ENCODE results near the gene A1BG. TPM values are rescaled to one million over a fixed set of nuclear protein-coding genes. Genes with fewer than 3 reads are reported as not detected.
A peak's percentile ranks its signal among the peaks of the same experiment; 100 is the strongest.

The A1BG gene
- total RNA-seq, 6 experiments from 2014 or later, result 897 to 2,313 (median 1,164) TPM

DNA sequence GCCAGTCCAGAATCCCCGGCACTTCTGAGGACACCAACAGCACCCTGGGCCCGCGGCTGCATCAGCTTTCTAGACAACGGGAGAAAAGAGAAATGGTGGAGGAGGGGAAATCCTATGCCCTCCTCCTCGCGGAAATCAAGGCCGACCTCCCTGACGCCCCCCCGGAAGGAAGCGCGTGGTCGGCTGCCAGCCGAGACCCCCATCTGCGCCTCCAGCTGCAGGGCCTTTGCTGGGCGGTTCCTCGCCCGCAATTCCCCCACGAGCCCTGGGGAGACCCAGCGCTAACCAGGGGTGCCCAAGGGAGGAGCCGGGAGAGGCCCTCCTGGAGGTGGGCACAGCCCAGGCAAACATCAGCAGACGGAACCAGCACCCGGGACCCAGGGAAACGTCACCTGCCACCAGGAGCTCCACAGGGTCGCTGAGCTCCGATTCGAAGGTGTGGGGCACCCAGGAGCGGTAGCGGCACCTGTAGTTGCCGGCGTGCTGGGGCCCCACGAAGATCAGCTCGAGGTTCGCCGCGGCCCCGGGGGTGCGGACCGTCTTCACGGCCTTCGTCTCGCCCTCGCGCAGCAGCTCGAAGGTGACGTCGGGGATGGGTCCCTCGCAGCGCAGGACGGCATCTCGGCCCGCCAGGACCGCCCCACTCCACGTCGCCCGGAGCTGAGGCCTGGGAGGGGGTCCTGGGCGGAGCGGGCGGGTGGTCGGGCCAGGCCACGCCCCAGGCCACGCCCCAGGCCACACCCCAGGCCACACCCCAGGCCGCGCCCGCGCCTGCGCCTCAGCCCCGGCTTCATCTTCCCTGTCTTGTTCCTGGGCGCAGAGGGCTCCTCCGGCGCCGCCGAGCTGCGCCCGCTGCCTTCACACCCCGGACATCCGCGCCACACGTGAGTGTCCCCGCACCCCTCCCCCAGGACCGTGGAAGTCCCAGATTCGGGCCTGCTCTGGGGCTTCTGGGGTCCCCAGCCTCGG lies 6.0 kb downstream of the A1BG start:
- 70% methylated on average over 10 of the region's 82 CpGs for WGBS (ENCODE audit: insufficient coverage, low coverage, low lambda C conversion rate, missing lambda C conversion rate)
- DNase-seq (no peak), ATAC-seq (peak; percentile 16 to 60 (median 25))
- H3K27ac ChIP-seq, result peak overlapping the region in 2 of 3 donors; percentile 40 to 57
- intact Hi-C loops (cut with DNase I), result no loop called here
- no peaks in the 10 kb centered on the region for H3K9me3 ChIP-seq
- H3K4me3 ChIP-seq, result peak overlapping the region; percentile 30 to 44 (median 31)
- H3K4me1 ChIP-seq, result peaks cover 0 to 43% (median 12%) of the 10 kb centered on the region in 4 donors
- H3K36me3 ChIP-seq, result peaks cover 0 to 9% (median 0%) of the 10 kb centered on the region in 4 donors
- TF ChIP-seq, protein P1, sequence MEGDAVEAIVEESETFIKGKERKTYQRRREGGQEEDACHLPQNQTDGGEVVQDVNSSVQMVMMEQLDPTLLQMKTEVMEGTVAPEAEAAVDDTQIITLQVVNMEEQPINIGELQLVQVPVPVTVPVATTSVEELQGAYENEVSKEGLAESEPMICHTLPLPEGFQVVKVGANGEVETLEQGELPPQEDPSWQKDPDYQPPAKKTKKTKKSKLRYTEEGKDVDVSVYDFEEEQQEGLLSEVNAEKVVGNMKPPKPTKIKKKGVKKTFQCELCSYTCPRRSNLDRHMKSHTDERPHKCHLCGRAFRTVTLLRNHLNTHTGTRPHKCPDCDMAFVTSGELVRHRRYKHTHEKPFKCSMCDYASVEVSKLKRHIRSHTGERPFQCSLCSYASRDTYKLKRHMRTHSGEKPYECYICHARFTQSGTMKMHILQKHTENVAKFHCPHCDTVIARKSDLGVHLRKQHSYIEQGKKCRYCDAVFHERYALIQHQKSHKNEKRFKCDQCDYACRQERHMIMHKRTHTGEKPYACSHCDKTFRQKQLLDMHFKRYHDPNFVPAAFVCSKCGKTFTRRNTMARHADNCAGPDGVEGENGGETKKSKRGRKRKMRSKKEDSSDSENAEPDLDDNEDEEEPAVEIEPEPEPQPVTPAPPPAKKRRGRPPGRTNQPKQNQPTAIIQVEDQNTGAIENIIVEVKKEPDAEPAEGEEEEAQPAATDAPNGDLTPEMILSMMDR (IDR thresholded peaks at IDR 0.05), result no peak
- peak; percentile 23 for TF ChIP-seq POLR2A (IDR thresholded peaks at IDR 0.05)
- no peaks in the 10 kb centered on the region for H3K27me3 ChIP-seq

DNA sequence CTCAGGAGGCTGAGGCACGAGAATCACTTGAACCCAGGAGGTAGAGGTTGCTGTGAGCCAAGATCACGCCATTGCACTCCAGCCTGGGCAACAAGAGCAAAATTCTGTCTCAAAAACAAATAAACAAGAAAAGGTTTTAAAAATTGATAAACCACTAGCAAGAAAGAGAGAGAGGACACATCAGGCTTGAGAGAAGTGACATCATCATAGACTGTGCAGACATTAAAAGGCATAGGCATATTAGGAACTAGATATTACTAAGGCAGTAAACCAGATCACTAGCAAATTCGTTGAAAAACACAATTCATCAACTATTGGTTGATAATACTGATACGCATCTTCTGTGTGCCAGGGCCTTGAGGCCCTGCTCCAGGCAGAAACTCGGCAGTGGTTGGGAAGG lies 7.7 kb downstream of the A1BG start:
- intact Hi-C loops (cut with DNase I), result no loop called here
- no peak overlapping the region for H3K27ac ChIP-seq
- H3K36me3 ChIP-seq, result peaks cover 0 to 9% (median 0%) of the 10 kb centered on the region in 4 donors
- DNase-seq, result no peak
- H3K27me3 ChIP-seq, result no peaks in the 10 kb centered on the region
- H3K4me1 ChIP-seq, result peaks cover 0 to 34% (median 12%) of the 10 kb centered on the region in 4 donors
- no peak for TF ChIP-seq POLR2A (IDR thresholded peaks at IDR 0.05)
- TF ChIP-seq, protein P1 (IDR thresholded peaks at IDR 0.05), result no peak
- H3K4me3 ChIP-seq, result no peak overlapping the region
- 59% methylated on average over 5 of the region's 5 CpGs for WGBS (ENCODE audit: insufficient coverage, low coverage, low lambda C conversion rate, missing lambda C conversion rate)
- ATAC-seq, result no peak
- no peaks in the 10 kb centered on the region for H3K9me3 ChIP-seq

DNA sequence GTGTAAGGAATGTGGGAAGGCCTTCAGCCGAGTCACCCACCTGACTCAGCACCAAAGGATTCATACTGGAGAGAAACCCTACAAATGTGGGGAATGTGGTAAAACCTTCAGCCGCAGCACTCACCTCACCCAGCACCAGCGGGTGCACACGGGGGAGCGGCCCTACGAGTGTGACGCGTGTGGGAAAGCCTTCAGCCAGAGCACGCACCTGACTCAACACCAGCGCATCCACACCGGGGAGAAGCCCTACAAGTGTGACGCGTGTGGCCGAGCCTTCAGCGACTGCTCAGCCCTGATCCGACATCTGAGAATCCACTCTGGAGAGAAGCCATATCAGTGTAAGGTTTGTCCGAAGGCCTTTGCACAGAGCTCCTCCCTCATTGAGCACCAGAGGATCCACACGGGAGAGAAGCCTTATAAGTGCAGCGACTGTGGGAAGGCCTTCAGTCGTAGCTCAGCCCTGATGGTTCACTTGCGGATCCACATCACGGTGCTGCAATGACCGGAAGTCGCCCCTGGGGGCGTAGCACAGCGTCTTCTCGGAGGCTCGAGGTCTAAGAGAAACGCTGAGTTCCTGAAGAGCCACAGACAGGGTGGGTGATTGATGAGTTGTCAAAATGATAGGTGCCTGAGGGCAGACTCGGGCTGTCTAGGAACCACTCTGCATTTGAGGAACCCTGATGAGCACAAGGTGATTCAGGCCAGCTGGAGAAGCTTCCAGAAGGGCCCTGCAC lies 14.3 kb downstream of the A1BG start:
- intact Hi-C loops (cut with DNase I), result no loop called here
- Histone ChIP-seq H3K9me3 (no peaks in the 10 kb centered on the region), H3K4me1 (peaks cover 0 to 18% (median 9%) of the 10 kb centered on the region in 4 donors), H3K36me3 (peaks cover 0 to 7% (median 0%) of the 10 kb centered on the region in 4 donors), H3K4me3 (no peak overlapping the region), H3K27me3 (no peaks in the 10 kb centered on the region), H3K27ac (no peak overlapping the region)
- no peak for ATAC-seq
- WGBS (ENCODE audit: insufficient coverage, low coverage, low lambda C conversion rate, missing lambda C conversion rate), result 82% methylated on average over 12 of the region's 30 CpGs
- peak in 1 of 3 donors; percentile 45 for DNase-seq
- TF ChIP-seq POLR2A (IDR thresholded peaks at IDR 0.05), result no peak
- TF ChIP-seq, protein P1 (IDR thresholded peaks at IDR 0.05), result no peak

DNA sequence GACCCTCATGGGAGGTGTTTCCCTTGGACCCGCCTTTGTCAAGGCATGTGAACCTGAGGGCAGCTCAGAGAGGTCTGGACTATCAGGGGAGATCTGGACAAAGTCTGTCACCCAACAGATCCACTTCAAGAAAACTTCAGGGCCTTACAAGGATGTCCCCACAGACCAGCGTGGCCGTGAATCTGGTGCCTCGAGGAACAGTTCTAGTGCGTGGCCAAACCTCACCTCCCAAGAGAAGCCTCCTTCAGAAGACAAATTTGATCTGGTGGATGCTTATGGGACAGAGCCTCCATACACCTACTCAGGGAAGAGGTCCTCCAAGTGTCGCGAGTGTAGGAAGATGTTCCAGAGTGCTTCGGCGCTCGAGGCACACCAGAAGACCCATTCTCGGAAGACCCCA lies 15.0 kb downstream of the A1BG start:
- H3K36me3 ChIP-seq, result peaks cover 0 to 7% (median 0%) of the 10 kb centered on the region in 4 donors
- no peak for DNase-seq
- no peak for ATAC-seq

More for the DNA sequence above, 15.0 kb downstream of the A1BG start:
- Histone ChIP-seq H3K27ac (no peak overlapping the region), H3K9me3 (no peaks in the 10 kb centered on the region), H3K4me1 (peaks cover 0 to 18% (median 9%) of the 10 kb centered on the region in 4 donors), H3K27me3 (no peaks in the 10 kb centered on the region), H3K4me3 (no peak overlapping the region)
- intact Hi-C loops (cut with DNase I), result no loop called here
- TF ChIP-seq, protein P1 (IDR thresholded peaks at IDR 0.05), result no peak
- no peak for TF ChIP-seq POLR2A (IDR thresholded peaks at IDR 0.05)
- WGBS (ENCODE audit: insufficient coverage, low coverage, low lambda C conversion rate, missing lambda C conversion rate), result no CpG with 5 or more reads among the region's 11 CpGs

All from right lobe of liver (tissue), 6 donors.